H1 (cell line): ENCODE measurements around the gene THUMPD3. TPM values are rescaled to one million over a fixed set of nuclear protein-coding genes. Genes with fewer than 3 reads are reported as not detected.

Source experiments
- CTCF ChIA-PET: fragments of 300-600 bp; sonication (Branson Sonifier 250); formaldehyde crosslinking; loops from one replicate; lab custom pipeline; 2021; ENCODE audit not compliant: partially characterized antibody; lab: Charles Lee
- POLR2A ChIA-PET: fragments of 300-600 bp; sonication (Branson Sonifier 250); formaldehyde crosslinking; loops from one replicate; lab custom pipeline; 2021; ENCODE audit warnings: inconsistent platforms; ENCODE audit not compliant: partially characterized antibody; lab: Charles Lee
- DNase-seq, 2 experiments: peaks; one replicate each; pipeline versions ENCODE4 v3.0.0 to v3.0.0-alpha.2; 2010 to 2022; ENCODE audit warnings: low spot score in 2 of 2, low read depth in 1 of 2, mixed read lengths in 1 of 2
- FAIRE-seq: peaks from 2 replicates; lab custom pipeline; 2011; peaks lifted over from hg19 to GRCh38; lab: Jason Lieb, UNC
- H2AFZ ChIP-seq: 2 replicates; pipeline ENCODE4 v1.8.1; 2012; ENCODE audit warnings: low read length, inconsistent platforms
- H2AK5ac ChIP-seq: 2 replicates; pipeline ENCODE4 v1.6.1; 2013; ENCODE audit warnings: low read depth, low read length
- H2BK120ac ChIP-seq: replicated peaks from 2 replicates; pipeline ENCODE3; 2013; ENCODE audit warnings: low read depth, low read length, inconsistent platforms
- H2BK12ac ChIP-seq: 2 replicates; pipeline ENCODE4 v1.6.1; 2013; ENCODE audit warnings: low read depth, low read length
- H2BK15ac ChIP-seq: 2 replicates; pipeline ENCODE4 v1.6.1; 2013; ENCODE audit warnings: low read length
- H2BK20ac ChIP-seq: 2 replicates; pipeline ENCODE4 v1.6.1; 2013; ENCODE audit warnings: low read length
- H2BK5ac ChIP-seq: 2 replicates; pipeline ENCODE4 v1.6.1; 2013; ENCODE audit warnings: low read depth, low read length
- H3K14ac ChIP-seq: 2 replicates; pipeline ENCODE4 v1.6.1; 2013; ENCODE audit warnings: inconsistent platforms; ENCODE audit not compliant: insufficient read length
- H3K18ac ChIP-seq: 2 replicates; pipeline ENCODE4 v1.6.1; 2013; ENCODE audit warnings: low read length; ENCODE audit errors: extremely low read depth
- H3K23ac ChIP-seq: 2 replicates; pipeline ENCODE4 v1.6.1; 2013; ENCODE audit warnings: inconsistent platforms; ENCODE audit not compliant: insufficient read length
- H3K23me2 ChIP-seq: 2 replicates; pipeline ENCODE4 v1.6.1; 2013; ENCODE audit warnings: low read depth, low read length
- H3K27ac ChIP-seq: 2 replicates; pipeline ENCODE4 v1.6.1; 2011; ENCODE audit warnings: low read depth, low read length, inconsistent platforms
- H3K27me3 ChIP-seq, 4 experiments: replicated peaks in 1 of 4; 1 replicate in 1 of 4; 2 replicates in 3 of 4; pipeline versions ENCODE4 v1.6.1 to v1.8.1; 2011 to 2013; ENCODE audit warnings: low read length in 3 of 4, mild to moderate bottlenecking in 3 of 4, inconsistent platforms in 2 of 4, mixed read lengths in 2 of 4, moderate library complexity in 1 of 4; ENCODE audit not compliant: control insufficient read depth in 3 of 4, insufficient read depth in 3 of 4; ENCODE audit errors: extremely low read depth in 1 of 4
- H3K36me3 ChIP-seq, 4 experiments: 2 replicates each; pipeline versions ENCODE4 v1.6.1 to v1.8.1; 2011 to 2013; ENCODE audit warnings: mild to moderate bottlenecking in 4 of 4, low read length in 3 of 4, moderate library complexity in 2 of 4, control low read depth in 1 of 4, inconsistent platforms in 1 of 4; ENCODE audit not compliant: insufficient read depth in 4 of 4, control insufficient read depth in 2 of 4
- H3K4ac ChIP-seq: replicated peaks from 2 replicates; pipeline ENCODE3; 2013; ENCODE audit warnings: low read length, low read depth, mixed read lengths, inconsistent platforms; ENCODE audit not compliant: insufficient read length
- H3K4me1 ChIP-seq, 4 experiments: replicated peaks in 1 of 4; 1 replicate in 1 of 4; 2 replicates in 3 of 4; pipeline versions ENCODE4 v1.6.1 to v1.8.1; 2011 to 2013; ENCODE audit warnings: low read length in 3 of 4, inconsistent platforms in 2 of 4, mixed read lengths in 1 of 4; ENCODE audit not compliant: insufficient read depth in 4 of 4, control insufficient read depth in 3 of 4
- H3K4me2 ChIP-seq, 2 experiments: 2 replicates each; pipeline versions ENCODE4 v1.6.1 to v1.8.1; 2011 to 2013; ENCODE audit warnings: low read depth in 2 of 2, low read length in 2 of 2, control low read depth in 1 of 2, inconsistent platforms in 1 of 2, mild to moderate bottlenecking in 1 of 2; ENCODE audit not compliant: insufficient read depth in 1 of 2
- H3K4me3 ChIP-seq, 4 experiments: fragments of 200-600, 300-600 bp in 1 of 4; sonication (generic), shearing (Covaris generic), sonication (Bioruptor Twin) in 1 of 4; 2 replicates each; pipeline versions ENCODE4 v1.5.1 to v1.8.1; 2011 to 2016; ENCODE audit warnings: low read length in 4 of 4, low read depth in 3 of 4, control low read depth in 2 of 4, inconsistent platforms in 2 of 4, mild to moderate bottlenecking in 2 of 4, mixed read lengths in 1 of 4, moderate library complexity in 1 of 4; ENCODE audit not compliant: insufficient read depth in 2 of 4; ENCODE audit errors: extremely low read depth in 1 of 4
- H3K56ac ChIP-seq: replicated peaks from 2 replicates; pipeline ENCODE3; 2013; ENCODE audit warnings: low read depth, mild to moderate bottlenecking, mixed read lengths, low read length, inconsistent platforms; ENCODE audit not compliant: insufficient read length
- H3K79me1 ChIP-seq: 2 replicates; pipeline ENCODE4 v1.6.1; 2013; ENCODE audit warnings: low read depth, low read length, control low read depth
- H3K79me2 ChIP-seq, 2 experiments: 2 replicates each; pipeline versions ENCODE4 v1.6.1 to v1.8.1; 2012 to 2013; ENCODE audit warnings: low read length in 2 of 2, mild to moderate bottlenecking in 2 of 2, inconsistent platforms in 1 of 2; ENCODE audit not compliant: insufficient read depth in 2 of 2, control insufficient read depth in 1 of 2
- H3K9ac ChIP-seq, 4 experiments: replicated peaks in 1 of 4; 1 replicate in 1 of 4; 2 replicates in 3 of 4; pipeline versions ENCODE4 v1.6.1 to v1.8.1; 2011 to 2013; ENCODE audit warnings: low read depth in 3 of 4, low read length in 3 of 4, control low read depth in 2 of 4, mild to moderate bottlenecking in 2 of 4, moderate library complexity in 2 of 4, inconsistent platforms in 1 of 4; ENCODE audit errors: extremely low read depth in 1 of 4
- H3K9me3 ChIP-seq, 2 experiments: 2 replicates each; pipeline versions ENCODE4 v1.6.1 to v1.8.1; 2012 to 2013; ENCODE audit warnings: mild to moderate bottlenecking in 2 of 2, moderate library complexity in 2 of 2, control low read depth in 1 of 2, inconsistent platforms in 1 of 2, low read depth in 1 of 2, low read length in 1 of 2, mixed read lengths in 1 of 2; ENCODE audit not compliant: insufficient read depth in 2 of 2
- H4K20me1 ChIP-seq, 2 experiments: replicated peaks in 1 of 2; 2 replicates each; pipeline versions ENCODE3 to v1.8.1; 2011 to 2013; ENCODE audit warnings: inconsistent platforms in 2 of 2, low read length in 2 of 2, mild to moderate bottlenecking in 1 of 2; ENCODE audit not compliant: insufficient read depth in 2 of 2, control insufficient read depth in 1 of 2
- H4K5ac ChIP-seq: 2 replicates; pipeline ENCODE4 v1.6.1; 2013; ENCODE audit warnings: low read length, low read depth, mixed read lengths, inconsistent platforms; ENCODE audit not compliant: insufficient read length
- H4K8ac ChIP-seq: 2 replicates; pipeline ENCODE4 v1.8.0; 2013; ENCODE audit warnings: mild to moderate bottlenecking, moderate library complexity, low read length, inconsistent platforms; ENCODE audit not compliant: insufficient read depth; ENCODE audit errors: extremely low read depth
- H4K91ac ChIP-seq: replicated peaks from 2 replicates; pipeline ENCODE3; 2013; ENCODE audit warnings: low read length, mixed read lengths, inconsistent platforms; ENCODE audit not compliant: insufficient read length
- CBX5 ChIP-seq: fragments of 300-800, 300-1000 bp; sonication (generic); IDR thresholded peaks from 2 replicates; pipeline ENCODE4 v1.7.1; 2016; ENCODE audit warnings: antibody characterized with exemption, low read length, low read depth
- EZH2 ChIP-seq: fragments of 200-600 bp; sonication (generic); IDR thresholded peaks from 2 replicates; pipeline ENCODE4 v1.7.1; 2012; ENCODE audit warnings: low read depth, mild to moderate bottlenecking, moderate library complexity, low read length, inconsistent platforms; ENCODE audit not compliant: severe bottlenecking
- HDAC6 ChIP-seq: IDR thresholded peaks from one replicate; pipeline ENCODE4 v1.7.1; 2012; ENCODE audit warnings: low read depth, mild to moderate bottlenecking, inconsistent platforms, low read length, moderate library complexity
- KDM1A ChIP-seq: fragments of 200-600, 300-600 bp; sonication (generic); IDR thresholded peaks from 2 replicates; pipeline ENCODE4 v1.7.1; 2016; ENCODE audit warnings: mild to moderate bottlenecking, low read length, borderline replicate concordance
- KDM4A ChIP-seq: IDR thresholded peaks from one replicate; pipeline ENCODE4 v1.7.1; 2012; ENCODE audit warnings: low read depth, mild to moderate bottlenecking, moderate library complexity, low read length, inconsistent platforms; ENCODE audit not compliant: severe bottlenecking
- POLR2A ChIP-seq, 2 experiments: IDR thresholded peaks; 1 replicate in 1 of 2; 2 replicates in 1 of 2; pipeline ENCODE4 v1.6.1; 2011; ENCODE audit warnings: low read depth in 2 of 2, low read length in 2 of 2, mild to moderate bottlenecking in 2 of 2; ENCODE audit errors: control extremely low read depth in 1 of 2
- RBBP5 ChIP-seq: IDR thresholded peaks from 2 replicates; pipeline ENCODE4 v1.7.1; 2012; ENCODE audit warnings: low read depth, mild to moderate bottlenecking, inconsistent platforms, low read length, moderate library complexity, borderline replicate concordance
- RXRA ChIP-seq: IDR thresholded peaks from 2 replicates; pipeline ENCODE4 v1.6.1; 2011; ENCODE audit warnings: low read depth, mild to moderate bottlenecking, low read length, moderate library complexity; ENCODE audit not compliant: insufficient read depth
- SIRT6 ChIP-seq: IDR thresholded peaks from one replicate; pipeline ENCODE4 v1.7.1; 2012; ENCODE audit warnings: low read length, inconsistent platforms
- SP2 ChIP-seq: IDR thresholded peaks from 2 replicates; pipeline ENCODE4 v1.6.1; 2012; ENCODE audit warnings: mild to moderate bottlenecking, low read length, inconsistent platforms
- TAF7 ChIP-seq: optimal IDR thresholded peaks from 2 replicates; pipeline ENCODE3; 2011; ENCODE audit warnings: low read depth, mild to moderate bottlenecking, inconsistent platforms, low read length, moderate library complexity, borderline replicate concordance
- YY1 ChIP-seq: IDR thresholded peaks from 2 replicates; pipeline ENCODE4 v1.6.1; 2011; ENCODE audit warnings: low read depth, mild to moderate bottlenecking, low read length
- WGBS, 2 experiments: shearing (Covaris generic) in 1 of 2; methylation state at CpG; one replicate each; pipeline versions ENCODE4 v1.1.6 to v1.1.7; 2013 to 2015; ENCODE audit warnings: low lambda C conversion rate in 2 of 2, mixed read lengths in 2 of 2, inconsistent platforms in 1 of 2, low coverage in 1 of 2, missing lambda C conversion rate in 1 of 2; ENCODE audit not compliant: insufficient replicate concordance in 2 of 2, insufficient coverage in 1 of 2, insufficient read length in 1 of 2; ENCODE audit errors: extremely low coverage in 1 of 2, missing lambda C conversion rate in 1 of 2; 5-methylcytosine and 5-hydroxymethylcytosine counted together
- polyA plus RNA-seq, 7 experiments: library from polyadenylated mRNA; depleted of rRNA in 3 of 7; stranded (reverse) in 5 of 7; unstranded in 2 of 7; fragments of >200 nt in 5 of 7; fragments of 200-250 nt in 2 of 7; gene quantifications; 1 replicate in 5 of 7; 2 replicates in 1 of 7; 4 replicates in 1 of 7; pipeline versions ENCODE4 v1.2.1 to v1.2.3, GENCODE V29; 2011 to 2013; ENCODE audit warnings: missing spikeins in 2 of 7, mixed read lengths in 2 of 7
- total RNA-seq: library from RNA; stranded (reverse); fragmentation: NEBNext Ultra II Directional; extraction: Animal tissue kit (Norgen Biotek cat#: 25700); gene quantifications from 2 replicates; pipeline ENCODE4 v1.2.1, GENCODE V29; 2021
- TF ChIP-seq, protein P1 (sequence below): IDR thresholded peaks from 2 replicates; pipeline ENCODE4 v1.6.1; 2012; ENCODE audit warnings: low read length, inconsistent platforms

The THUMPD3 gene
- total and polyA plus RNA-seq, 2 of the 8 experiments (the other 6 are each of a cell fraction or from before 2014, with no cell fraction given) = 26.7 to 68.9 TPM

DNA sequence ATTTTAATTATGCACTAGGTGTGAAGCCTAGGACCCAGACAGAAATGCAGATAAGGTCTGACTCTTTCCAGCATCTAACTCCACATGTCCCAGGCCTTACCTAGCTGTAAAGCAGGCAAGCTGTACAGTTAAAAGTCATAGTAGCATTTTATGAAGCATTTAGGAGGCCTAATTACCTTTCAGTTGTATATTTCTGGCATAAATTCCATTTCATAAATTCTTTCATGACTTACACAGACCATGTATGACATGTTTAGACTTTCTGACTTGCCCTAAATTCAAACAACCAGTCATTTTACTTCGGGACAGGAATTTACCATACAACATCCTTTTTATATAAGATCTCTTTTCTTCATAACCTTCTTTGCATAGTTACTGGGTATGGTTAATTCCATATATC is 35.3 kb upstream of the THUMPD3 start:
- Histone ChIP-seq H3K23ac (no peak overlapping the region), H3K4ac (no peak overlapping the region), H3K18ac (no peak overlapping the region), H3K79me1 (no peaks in the 10 kb centered on the region), H3K23me2 (no peaks in the 10 kb centered on the region), H3K9me3 (peaks cover 19 to 31% of the 10 kb centered on the region in 2 experiments; a peak in 3 of 4 replicates), H3K36me3 (no peaks in the 10 kb centered on the region; a peak in 3 of 8 replicates), H3K4me3 (no peak overlapping the region), H4K91ac (no peak overlapping the region), H4K5ac (no peak overlapping the region), H4K20me1 (no peaks in the 10 kb centered on the region), H3K27ac (no peak overlapping the region), H4K8ac (no peak overlapping the region), H3K4me2 (no peak overlapping the region), H2BK20ac (no peak overlapping the region), H2AK5ac (no peak overlapping the region), H3K56ac (no peak overlapping the region), H3K4me1 (no peaks in the 10 kb centered on the region), H3K14ac (no peak overlapping the region), H2BK12ac (no peak overlapping the region), H3K27me3 (no peaks in the 10 kb centered on the region), H2BK5ac (no peak overlapping the region), H3K79me2 (no peaks in the 10 kb centered on the region), H2BK15ac (no peak overlapping the region), H2BK120ac (no peak overlapping the region), H2AFZ (no peak overlapping the region), H3K9ac (no peak overlapping the region)
- 91% methylated on average over 1 of the region's 1 CpG; no CpG with 5 or more reads in 1 of the 2 experiments for WGBS, 2 experiments
- POLR2A ChIA-PET = no interaction called here
- peak; percentile 36 for FAIRE-seq
- DNase-seq = no peak
- CTCF ChIA-PET = interaction anchor here (0.8 to 1.0 kb wide), 2 partner anchors 25 to 340 kb away, joined by 3 read pairs; no protein-coding TSS in a partner anchor
- TF ChIP-seq RXRA = no peak
- TF ChIP-seq SIRT6 = no peak
- TF ChIP-seq, protein P1, sequence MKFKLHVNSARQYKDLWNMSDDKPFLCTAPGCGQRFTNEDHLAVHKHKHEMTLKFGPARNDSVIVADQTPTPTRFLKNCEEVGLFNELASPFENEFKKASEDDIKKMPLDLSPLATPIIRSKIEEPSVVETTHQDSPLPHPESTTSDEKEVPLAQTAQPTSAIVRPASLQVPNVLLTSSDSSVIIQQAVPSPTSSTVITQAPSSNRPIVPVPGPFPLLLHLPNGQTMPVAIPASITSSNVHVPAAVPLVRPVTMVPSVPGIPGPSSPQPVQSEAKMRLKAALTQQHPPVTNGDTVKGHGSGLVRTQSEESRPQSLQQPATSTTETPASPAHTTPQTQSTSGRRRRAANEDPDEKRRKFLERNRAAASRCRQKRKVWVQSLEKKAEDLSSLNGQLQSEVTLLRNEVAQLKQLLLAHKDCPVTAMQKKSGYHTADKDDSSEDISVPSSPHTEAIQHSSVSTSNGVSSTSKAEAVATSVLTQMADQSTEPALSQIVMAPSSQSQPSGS = no peak
- no peak for TF ChIP-seq YY1
- TF ChIP-seq KDM1A = no peak
- no peak for TF ChIP-seq POLR2A (IDR thresholded peaks at IDR 0.05; ENCODE audit: control extremely low read depth in 1 of 2, low read depth in 2 of 2, low read length in 2 of 2)
- TF ChIP-seq HDAC6 = no peak
- no peak for TF ChIP-seq RBBP5
- no peak for TF ChIP-seq EZH2
- TF ChIP-seq SP2 = no peak
- no peak for TF ChIP-seq CBX5
- no peak for TF ChIP-seq TAF7
- TF ChIP-seq KDM4A = no peak
